ENCODE measurements around the gene RAB11FIP3. TPM values are rescaled to one million over a fixed set of nuclear protein-coding genes. Genes with fewer than 3 reads are reported as not detected.
"Not testable (repeated sequence)": the region's sequence is repeated elsewhere in the genome, so short reads cannot be mapped to it uniquely, and the experiment has no call there.

RAB11FIP3 gene
- total RNA-seq, 1 donor, result 25.3 TPM

GRCh38 chr16:505479-506245 is 80.2 kb downstream of the RAB11FIP3 start:
- DNase-seq (ENCODE audit: insufficient read length, low spot score, missing footprints), result no peak

GRCh38 chr16:506246-506546 is 80.7 kb downstream of the RAB11FIP3 start:
- TF ChIP-seq CTCF (IDR thresholded peaks at IDR 0.05; ENCODE audit: extremely low read depth, low read depth, low read length), result no peak
- H3K9me3 ChIP-seq (ENCODE audit: low read depth, low read length), result no peaks in the 10 kb centered on the region
- H3K27me3 ChIP-seq (ENCODE audit: insufficient read depth, low read length), result no peaks in the 10 kb centered on the region
- no peaks in the 10 kb centered on the region for H3K36me3 ChIP-seq (ENCODE audit: insufficient read depth, low read length)
- H3K4me1 ChIP-seq (ENCODE audit: insufficient read depth, low read length), result no peaks in the 10 kb centered on the region
- H2AFZ ChIP-seq (ENCODE audit: low read length), result no peak overlapping the region
- H4K20me1 ChIP-seq (ENCODE audit: insufficient read depth, low read length), result peaks cover 4% of the 10 kb centered on the region
- no peak overlapping the region for H3K4me2 ChIP-seq (ENCODE audit: insufficient read depth, low read length)
- H3K4me3 ChIP-seq (ENCODE audit: insufficient read depth, low read length), result no peak overlapping the region
- no peak overlapping the region for H3K27ac ChIP-seq (ENCODE audit: low read depth, low read length)
- no peak for DNase-seq (ENCODE audit: insufficient read length, low spot score, missing footprints)
- no peaks in the 10 kb centered on the region for H3K79me2 ChIP-seq (ENCODE audit: insufficient read depth, low read length)

More at GRCh38 chr16:505479-506245, 80.2 kb downstream of the RAB11FIP3 start:
- Histone ChIP-seq H3K27me3 (ENCODE audit: insufficient read depth, low read length) (no peaks in the 10 kb centered on the region), H3K4me1 (ENCODE audit: insufficient read depth, low read length) (no peaks in the 10 kb centered on the region), H3K4me2 (ENCODE audit: insufficient read depth, low read length) (no peak overlapping the region), H4K20me1 (ENCODE audit: insufficient read depth, low read length) (peaks cover 4% of the 10 kb centered on the region), H3K4me3 (ENCODE audit: insufficient read depth, low read length) (no peak overlapping the region), H3K27ac (ENCODE audit: low read depth, low read length) (no peak overlapping the region), H3K36me3 (ENCODE audit: insufficient read depth, low read length) (no peaks in the 10 kb centered on the region), H2AFZ (ENCODE audit: low read length) (no peak overlapping the region), H3K9me3 (ENCODE audit: low read depth, low read length) (no peaks in the 10 kb centered on the region), H3K79me2 (ENCODE audit: insufficient read depth, low read length) (no peaks in the 10 kb centered on the region)
- no peak for TF ChIP-seq CTCF (IDR thresholded peaks at IDR 0.05; ENCODE audit: extremely low read depth, low read depth, low read length)

- H3K4me2 ChIP-seq (ENCODE audit: insufficient read depth, low read length); H3K4me1 ChIP-seq (ENCODE audit: insufficient read depth, low read length); H4K20me1 ChIP-seq (ENCODE audit: insufficient read depth, low read length); H3K27me3 ChIP-seq (ENCODE audit: insufficient read depth, low read length); H3K36me3 ChIP-seq (ENCODE audit: insufficient read depth, low read length); DNase-seq (ENCODE audit: insufficient read length, low spot score, missing footprints); H3K4me3 ChIP-seq (ENCODE audit: insufficient read depth, low read length); H3K9me3 ChIP-seq (ENCODE audit: low read depth, low read length); H3K27ac ChIP-seq (ENCODE audit: low read depth, low read length); H2AFZ ChIP-seq (ENCODE audit: low read length); H3K79me2 ChIP-seq (ENCODE audit: insufficient read depth, low read length): not testable (repeated sequence)
These were observed 82.1 kb downstream of the RAB11FIP3 start for GRCh38 chr16:507527-507926.

GRCh38 chr16:507996-508395 is 82.5 kb downstream of the RAB11FIP3 start:
- DNase-seq (ENCODE audit: insufficient read length, low spot score, missing footprints), result no peak
- Histone ChIP-seq H3K79me2 (ENCODE audit: insufficient read depth, low read length) (no peaks in the 10 kb centered on the region), H3K4me2 (ENCODE audit: insufficient read depth, low read length) (no peak overlapping the region), H3K4me1 (ENCODE audit: insufficient read depth, low read length) (no peaks in the 10 kb centered on the region), H4K20me1 (ENCODE audit: insufficient read depth, low read length) (peaks cover 4% of the 10 kb centered on the region), H3K27me3 (ENCODE audit: insufficient read depth, low read length) (no peaks in the 10 kb centered on the region), H2AFZ (ENCODE audit: low read length) (no peak overlapping the region), H3K27ac (ENCODE audit: low read depth, low read length) (no peak overlapping the region), H3K9me3 (ENCODE audit: low read depth, low read length) (no peaks in the 10 kb centered on the region), H3K36me3 (ENCODE audit: insufficient read depth, low read length) (peaks cover under 1% of the 10 kb centered on the region), H3K4me3 (ENCODE audit: insufficient read depth, low read length) (no peak overlapping the region)
- TF ChIP-seq CTCF (IDR thresholded peaks at IDR 0.05; ENCODE audit: extremely low read depth, low read depth, low read length), result no peak

Data from osteoblast (primary cell).